NCI-H2081 treated with DMSO at 0.1 percent for 48 hours (cell line): ENCODE results near the gene ZC3H7B.
"Not testable (repeated sequence)": the region's sequence is repeated elsewhere in the genome, so short reads cannot be mapped to it uniquely, and the experiment has no call there.

Experiments
- DNase-seq: peaks from one replicate; lab custom pipeline; 2025; lab: John Stamatoyannopoulos, UW

ZC3H7B gene

DNA sequence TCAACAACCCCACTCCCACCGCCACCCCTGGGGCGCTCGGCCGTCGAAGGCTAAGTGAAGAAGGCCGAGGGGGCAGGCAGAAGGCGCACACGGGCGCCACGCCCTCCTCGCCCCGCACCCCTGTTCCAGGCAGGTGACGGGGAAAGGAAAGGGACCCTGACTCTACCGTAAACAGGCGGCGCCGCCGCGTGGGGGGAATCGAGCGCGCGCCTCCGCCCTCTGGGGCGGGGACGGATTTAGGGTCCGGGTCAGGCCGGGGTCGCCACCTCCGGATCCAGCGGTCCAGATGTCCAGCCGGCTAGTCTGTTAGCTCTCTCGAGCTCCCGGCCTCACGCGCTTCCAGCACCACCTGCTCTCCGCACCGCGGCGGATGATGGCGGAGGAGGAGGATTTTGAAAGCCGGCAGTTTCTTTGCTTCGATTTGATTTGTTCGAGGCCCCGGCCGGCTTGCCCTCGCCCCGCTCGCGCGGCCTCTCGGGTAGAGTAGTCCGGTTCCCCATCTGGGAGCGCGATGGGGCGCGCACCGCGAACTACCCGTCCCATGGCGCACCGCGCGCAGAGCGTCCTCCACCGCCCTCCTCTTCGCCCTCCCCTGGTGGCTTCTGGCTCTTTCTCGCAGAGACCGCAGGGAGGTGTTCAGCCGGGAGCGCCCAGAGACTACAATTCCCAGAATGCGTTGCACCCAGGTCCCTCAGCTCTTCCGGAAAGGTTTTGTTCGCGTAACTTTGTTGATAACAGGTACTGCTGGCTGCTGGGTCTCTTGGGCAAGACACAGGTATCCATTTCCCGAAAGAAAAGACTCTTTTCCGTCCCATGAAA lies 15.3 kb upstream of the ZC3H7B start, which contains the start of gene RANGAP1:
Gene RANGAP1 (minus strand): TSS at position 368 of the 819 bp plus-strand sequence. CDS start 5,143 bp downstream, outside the sequence.
- peak; percentile 88 for DNase-seq

DNA sequence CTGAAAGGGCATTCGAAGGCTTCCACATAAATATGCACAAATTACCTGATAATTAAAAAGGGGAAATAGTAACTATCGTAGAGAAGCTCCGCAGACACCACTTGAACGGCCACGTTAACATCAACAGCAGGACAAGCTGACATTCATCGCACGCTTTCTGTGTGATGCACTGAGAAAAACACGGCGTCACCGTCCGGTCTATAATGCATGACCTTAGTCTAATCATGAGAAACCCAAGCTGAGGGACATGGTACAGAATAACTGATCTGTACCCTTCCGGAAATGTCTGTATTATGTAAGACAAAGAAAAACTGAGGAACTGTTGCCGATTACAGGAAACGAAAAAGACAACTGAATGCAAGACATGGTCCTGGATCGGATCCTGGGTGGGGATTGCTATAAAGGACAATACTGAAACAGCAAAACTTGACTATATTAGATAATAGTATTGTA lies 14.7 kb upstream of the ZC3H7B start:
- DNase-seq, result no peak

DNA sequence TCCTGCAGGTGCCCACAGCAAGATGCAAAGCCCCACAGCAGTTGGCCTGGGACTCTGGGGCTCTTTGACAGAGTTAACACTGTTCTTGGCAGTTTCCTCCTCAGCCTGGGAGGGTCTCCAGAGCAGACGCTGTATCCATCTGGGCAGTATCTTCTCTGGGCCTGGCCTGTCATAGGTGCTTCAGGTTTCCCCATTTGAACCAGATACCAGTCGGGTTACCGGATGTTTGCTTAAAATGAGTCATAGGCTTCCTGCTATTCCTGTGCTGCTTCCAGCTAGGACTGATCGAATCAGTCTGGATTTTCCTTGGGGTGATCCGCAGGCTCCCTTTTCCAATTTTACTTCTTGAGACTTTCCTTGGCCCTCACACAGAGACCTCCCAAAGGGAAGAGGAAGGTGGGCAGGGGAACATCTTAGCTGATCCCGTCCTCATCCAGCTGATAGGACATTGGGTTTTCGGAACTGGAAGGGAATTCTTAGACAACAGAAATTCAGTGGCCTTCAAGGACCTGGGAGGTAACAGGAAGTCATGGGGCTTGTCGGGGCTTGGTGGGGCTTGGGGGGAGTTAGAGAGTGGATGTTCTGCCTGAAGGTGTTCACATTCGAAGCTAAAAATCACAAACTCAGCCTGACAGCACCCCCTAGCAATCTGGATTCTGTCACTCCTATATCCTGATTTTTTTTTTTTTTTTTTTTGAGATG lies 12.9 kb upstream of the ZC3H7B start:
- peak; percentile 2 for DNase-seq

DNA sequence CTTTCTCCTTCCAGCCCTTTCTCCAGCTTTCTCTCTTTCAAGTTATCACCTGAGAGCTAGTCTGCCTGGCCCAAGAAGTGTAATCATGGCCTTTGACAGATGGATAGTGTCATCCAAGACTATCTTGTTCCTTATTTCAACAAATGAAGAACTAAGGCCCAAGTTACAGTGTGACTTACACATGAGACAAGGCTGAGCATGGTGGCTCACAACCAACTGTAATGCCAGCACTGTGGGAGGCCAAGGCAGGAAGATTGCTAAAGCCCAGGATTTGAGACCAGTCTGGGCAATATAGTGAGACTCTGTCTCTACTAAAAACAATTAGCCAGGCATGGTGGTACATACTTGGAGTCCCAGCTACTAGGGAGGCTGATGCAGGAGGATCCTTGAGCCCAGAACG lies 11.7 kb upstream of the ZC3H7B start:
- DNase-seq, result no peak

DNA sequence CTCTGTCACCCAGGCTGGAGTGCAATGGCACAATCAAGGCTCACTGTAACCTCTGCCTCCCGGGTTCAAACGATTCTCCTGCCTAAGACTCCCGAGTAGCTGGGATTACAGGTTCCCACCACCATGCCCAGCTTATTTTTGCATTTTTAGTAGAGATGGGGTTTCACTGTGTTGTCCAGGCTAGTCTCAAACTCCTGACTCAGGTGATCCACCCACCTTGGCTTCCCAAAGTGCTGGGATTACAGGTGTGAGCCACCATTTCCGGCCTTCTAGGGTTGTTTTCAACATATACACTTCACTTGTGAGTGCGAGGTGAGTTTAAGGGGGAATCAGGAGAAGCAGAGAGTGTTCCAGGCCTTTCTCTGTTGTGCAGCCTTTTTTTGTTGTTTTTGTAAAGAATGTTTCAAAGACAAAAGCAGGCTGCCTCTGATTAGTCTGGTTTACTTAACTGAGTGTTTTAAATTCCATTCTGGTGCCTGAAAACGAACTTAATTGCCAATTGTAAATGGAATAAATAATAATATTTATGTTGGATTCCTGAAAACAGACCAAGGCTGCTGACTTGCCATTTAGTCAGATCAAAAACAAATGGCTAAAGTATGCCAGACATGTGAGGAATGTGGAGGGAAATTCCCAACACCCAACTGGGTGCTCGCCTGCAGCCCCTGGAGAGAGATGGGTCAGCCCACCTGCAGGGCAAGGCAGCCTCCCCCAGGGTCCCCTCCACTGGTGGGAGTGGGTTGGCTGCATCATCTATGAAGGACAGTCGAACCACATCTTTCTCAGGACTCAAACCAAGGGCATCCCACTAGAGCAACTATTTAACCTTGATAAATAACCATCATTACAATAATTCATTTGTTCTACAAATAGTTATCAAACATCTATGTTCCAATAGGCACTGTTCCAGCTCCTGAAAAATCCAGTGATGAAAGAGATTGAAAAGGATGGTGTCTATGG lies 10.8 kb upstream of the ZC3H7B start:
- no peak for DNase-seq

DNA sequence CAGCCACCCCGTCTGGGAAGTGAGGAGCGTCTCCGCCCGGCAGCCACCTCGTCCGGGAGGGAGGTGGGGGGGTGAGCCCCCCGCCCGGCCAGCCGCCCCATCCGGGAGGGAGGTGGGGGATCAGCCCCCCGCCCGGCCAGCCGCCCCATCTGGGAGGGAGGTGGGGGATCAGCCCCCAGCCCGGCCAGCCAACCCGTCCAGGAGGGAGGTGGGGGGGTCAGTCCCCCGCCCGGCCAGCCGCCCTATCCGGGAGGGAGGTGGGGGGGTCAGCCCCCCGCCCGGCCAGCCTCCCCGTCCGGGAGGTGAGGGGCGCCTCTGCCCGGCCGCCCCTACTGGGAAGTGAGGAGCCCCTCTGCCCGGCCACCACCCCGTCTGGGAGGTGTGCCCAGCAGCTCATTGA lies 6.5 kb upstream of the ZC3H7B start:
- not testable (repeated sequence) for DNase-seq

DNA sequence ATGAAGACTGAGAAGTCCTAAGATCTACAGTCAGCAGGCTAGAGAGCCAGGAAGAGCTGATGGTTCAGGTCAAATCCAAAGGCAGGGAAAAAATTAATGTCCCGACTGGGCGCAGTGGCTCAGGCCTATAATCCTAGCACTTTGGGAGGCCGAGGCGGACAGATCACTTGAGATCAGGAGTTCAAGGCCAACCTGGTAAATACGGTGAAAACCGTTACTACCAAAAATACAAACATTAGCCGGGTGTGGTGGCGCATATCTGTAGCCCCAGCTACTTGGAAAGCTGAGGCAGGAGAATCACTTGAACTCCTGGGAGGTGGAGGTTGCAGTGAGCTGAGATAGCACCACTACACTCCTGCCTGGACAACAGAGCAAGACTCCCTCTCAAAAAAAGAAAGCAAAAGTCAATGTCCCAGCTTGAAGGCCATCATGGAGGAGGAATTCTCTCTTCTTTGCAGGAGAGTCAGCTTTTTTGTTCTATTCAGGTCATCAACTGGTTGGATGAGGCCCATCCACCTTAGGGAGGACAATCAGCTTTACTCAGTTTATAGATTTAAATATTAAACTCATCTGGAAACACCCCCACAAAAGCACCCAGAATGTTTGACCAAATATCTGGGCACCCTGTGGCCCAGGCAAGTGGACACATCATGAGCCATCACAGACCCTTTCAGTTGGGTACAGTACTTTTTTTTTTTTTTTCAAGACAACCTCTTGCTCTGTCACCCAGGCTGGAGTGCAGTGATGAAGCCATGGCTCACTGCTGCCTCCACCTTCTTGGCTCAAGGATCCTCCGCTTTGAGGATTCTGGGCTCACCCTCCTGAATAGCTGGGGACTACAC lies 4.3 kb upstream of the ZC3H7B start:
- no peak for DNase-seq

DNA sequence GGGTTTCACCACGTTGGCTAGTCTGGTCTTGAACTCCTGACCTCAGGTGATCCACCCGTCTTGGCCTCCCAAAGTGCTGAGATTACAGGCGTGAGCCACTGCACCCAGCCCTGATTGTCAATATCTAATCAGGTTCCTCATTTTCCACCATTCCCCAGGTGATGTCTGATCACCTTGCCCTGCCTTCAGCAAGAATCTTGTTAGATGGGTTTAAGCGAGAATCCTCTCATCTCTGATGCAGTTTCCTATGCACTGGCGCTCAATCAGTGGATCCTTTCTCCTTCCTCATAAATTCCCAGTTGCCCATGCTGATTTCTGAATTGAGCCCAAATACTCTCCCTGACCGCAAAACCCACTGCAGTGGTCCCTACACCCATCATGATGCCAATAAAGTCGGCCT lies 664 bp upstream of the ZC3H7B start:
- DNase-seq, result no peak

DNA sequence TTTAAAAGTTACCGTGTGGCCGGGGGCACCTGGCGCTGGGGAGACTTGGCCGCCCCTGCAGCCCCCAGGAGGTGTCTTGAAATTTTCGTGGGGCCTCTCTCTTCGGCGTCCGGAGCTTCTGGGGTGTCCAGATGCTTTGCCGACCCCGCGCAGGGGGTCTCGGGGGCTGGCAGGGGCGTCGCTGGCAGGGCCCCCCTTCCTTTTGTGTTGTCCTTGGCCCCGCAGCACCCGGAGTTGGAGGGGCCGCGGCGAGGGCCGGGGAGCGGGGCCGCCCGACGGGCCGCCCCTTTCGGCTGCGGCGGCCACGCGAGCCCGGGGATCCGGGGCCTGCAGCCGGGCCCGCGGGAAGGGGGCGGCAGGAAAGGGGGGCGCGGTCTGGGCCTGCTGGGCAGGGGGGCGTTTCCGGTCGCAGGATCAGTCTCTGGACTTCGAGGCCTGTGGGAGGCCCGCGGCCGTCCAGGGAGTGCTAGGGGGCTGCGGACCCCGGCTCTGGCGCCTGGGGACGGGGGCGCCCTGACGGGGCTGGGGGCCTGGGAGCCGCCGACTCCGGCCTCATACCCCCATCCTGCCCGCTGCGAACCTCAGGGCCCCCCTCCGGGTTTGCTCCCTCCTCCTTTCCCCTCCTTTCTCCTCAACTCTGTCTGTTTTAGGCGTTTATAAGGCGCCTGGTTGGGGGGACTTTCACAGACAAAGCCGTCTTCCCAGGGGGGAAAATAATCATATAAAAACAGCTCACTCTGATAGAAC lies 869 bp downstream of the ZC3H7B start:
- DNase-seq, result no peak

DNA sequence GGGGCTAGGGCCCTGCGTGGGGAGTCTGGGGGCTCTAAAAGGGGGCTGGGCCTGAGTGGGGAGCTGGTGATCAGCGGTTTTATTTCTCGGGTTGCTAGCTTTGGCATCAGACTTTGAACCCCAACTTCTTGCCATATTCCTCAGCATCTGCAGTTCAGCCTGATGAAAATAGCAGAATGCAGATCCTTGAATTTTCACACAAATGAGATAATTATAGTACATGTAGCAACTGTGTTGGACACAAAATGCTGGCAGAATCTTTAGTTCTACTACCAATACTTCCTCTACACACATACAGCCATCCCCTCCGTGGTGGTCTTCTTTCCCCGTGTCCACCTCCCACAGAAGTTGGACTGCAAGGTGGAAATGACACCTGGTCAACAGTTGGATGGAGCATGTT lies 1.5 kb downstream of the ZC3H7B start:
- no peak for DNase-seq

DNA sequence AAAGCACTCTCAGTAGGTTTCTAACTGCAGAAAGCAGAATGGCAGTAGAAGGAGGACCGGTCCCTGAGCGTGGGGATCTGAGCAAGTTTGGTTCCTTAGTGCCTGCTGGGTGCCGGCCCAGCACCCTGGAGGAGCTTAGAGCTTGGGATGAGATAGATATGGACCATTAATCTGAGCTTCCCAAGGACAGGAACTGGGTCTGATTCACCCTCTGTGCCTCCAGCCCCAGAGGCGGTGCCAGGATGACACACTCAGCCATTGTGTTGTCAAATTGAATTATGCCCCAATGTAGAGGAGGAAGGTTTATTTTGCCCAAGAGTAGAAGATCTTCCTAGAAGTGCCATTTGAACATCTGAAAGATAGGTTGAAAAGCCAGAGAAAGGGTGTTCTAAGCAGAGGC lies 4.3 kb downstream of the ZC3H7B start:
- DNase-seq, result no peak

DNA sequence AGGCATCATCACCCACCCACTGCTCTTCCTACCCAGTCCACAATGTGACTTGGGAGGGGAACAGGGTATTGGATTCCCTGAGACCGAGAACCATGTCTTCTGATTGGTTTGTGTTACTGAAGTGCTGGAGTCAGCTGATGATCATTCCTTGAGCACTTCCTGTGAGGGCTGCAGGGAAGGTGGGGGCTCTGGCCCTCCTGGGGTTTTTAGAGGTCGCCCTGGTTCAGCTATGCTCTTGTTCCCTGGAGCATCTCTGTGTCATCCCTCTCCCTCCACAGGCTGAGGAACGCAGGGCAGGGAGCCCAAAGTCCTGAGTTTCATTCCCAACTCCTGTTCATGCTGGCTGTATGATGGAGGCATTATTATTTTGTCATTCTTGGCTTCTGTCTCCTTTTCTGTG lies 6.7 kb downstream of the ZC3H7B start:
- DNase-seq, result no peak

DNA sequence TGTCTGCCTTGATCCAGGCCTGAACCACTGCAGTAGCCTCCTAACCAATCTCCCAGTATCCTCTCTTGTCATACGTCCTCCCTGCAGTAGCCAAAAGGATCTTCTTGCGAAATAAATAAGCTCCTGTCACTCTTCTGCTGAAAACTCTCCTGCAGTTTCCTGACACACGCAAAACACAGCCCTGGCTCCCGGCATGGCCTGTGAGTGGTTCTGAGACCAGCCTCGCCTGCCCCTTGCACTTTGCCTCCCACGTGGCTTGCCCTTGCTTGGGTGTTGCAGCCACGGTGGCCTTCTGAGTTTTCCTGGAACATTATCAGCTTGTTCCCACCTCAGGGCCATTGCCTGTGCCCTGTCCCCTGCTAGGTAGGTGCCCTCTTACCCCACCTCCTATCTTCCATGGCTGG lies 7.2 kb downstream of the ZC3H7B start:
- DNase-seq, result no peak

DNA sequence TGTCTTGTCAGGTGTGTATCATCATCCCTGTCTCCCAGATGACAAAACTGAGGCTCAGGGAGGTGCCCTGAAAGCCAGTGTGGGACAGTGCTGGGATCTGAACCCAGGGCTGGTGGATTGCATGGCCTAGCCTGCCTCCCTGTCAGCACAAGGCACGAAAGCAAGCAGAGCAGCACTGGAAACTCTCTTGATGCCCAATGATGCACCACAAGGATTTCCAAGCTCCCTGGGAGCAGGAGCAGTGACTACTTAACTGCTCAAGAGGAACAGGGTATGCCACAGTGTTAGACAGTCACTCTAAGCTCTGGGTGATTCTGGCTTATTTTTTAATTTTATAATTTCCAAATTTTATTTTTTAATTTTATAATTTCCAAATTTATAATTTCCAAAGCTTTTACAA lies 9.0 kb downstream of the ZC3H7B start:
- DNase-seq, result no peak

DNA sequence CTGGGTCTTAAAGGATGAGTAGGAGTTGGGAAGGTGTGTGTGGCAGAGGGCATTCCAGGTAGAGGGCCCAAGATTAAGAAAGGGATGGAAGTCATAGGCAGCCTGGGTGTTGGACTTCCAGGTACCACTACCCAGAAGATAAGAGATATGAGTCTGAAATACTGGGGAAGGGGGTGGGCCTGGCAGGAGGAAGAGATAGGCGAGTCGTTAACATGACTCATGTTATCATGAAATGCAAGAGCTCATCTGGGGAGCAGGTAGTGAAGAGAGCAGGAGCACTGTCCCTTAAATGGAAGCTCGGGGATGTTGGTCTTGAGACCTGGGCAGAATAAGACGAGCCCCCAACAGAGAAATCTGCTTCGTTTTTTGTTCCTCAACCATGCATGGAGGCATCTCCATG lies 10.2 kb downstream of the ZC3H7B start:
- DNase-seq, result no peak

DNA sequence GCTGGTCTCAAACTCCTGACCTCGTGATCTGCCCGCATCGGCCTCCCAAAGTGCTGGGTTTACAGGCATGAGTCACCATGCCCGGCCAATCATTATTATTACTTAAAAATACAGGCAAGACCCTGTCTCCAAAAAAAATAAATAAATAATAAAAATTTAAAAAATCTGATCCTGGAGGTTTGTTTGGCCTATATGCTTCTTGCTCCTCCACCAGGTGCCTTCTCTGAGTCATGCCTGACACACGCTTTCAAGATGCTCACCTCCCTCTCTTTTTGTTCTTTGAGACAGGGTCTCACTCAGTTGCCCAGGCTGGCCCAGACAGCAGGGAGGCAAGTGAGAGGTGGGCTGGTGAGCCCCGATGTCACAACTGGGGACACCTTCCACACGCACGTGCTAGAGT lies 13.5 kb downstream of the ZC3H7B start:
- DNase-seq, result no peak

DNA sequence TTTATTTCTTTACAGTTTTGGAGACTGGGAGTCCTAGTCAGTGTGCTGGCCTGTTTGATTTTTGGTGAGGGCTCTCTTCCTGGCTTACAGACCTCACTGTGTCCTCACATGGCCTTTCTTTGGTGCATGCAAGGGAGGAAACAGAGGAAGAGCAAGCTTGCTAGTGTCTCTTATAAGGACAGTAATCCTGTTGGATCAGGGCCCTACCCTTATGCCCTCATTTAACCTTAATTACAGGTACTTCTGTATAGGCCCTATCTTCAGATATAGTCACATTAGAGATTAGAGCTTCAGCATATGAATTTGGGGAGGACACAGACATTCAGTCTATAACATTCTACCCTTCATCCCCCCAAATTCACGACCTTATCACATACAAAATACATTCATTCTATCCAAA lies 14.3 kb downstream of the ZC3H7B start:
- no peak for DNase-seq

DNA sequence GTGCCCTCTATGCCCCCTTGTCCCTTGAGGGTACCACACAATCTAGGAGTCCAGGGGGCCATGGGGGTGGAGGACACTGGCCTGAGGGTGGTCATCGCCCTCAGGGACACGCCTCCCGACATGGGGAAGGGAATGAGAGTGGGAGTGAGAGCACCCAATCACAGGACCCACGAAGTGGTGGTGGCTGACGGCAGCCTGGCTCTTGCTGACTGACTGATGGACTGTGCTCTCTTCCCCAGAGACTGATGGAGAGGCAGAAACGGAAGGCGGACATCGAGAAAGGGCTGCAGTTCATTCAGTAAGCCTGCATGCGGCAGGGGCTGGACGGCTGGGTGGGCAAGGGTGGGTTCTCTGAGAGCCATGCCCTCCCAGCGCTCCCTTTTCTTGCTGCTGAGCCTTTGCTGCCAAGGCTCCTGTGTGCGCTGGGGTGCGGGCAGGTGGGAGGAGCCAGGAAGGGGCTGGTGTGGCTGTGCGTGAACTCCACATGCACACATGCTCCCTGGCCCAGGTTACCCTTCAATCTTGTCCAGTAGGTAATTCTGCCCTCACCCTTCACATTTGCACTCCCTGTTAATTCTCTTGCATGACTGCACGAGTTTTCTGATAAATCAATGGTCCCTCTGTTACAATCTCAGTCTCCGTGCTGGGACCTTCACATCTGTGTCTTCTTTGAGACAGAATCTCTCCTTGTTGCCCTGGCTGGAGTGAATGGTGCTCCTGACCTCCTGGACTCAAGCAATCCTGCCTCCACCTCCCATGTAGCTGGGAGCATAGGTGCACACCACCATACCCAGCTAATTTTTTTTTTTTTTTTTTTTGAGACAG lies 19.3 kb downstream of the ZC3H7B start:
- no peak for DNase-seq

DNA sequence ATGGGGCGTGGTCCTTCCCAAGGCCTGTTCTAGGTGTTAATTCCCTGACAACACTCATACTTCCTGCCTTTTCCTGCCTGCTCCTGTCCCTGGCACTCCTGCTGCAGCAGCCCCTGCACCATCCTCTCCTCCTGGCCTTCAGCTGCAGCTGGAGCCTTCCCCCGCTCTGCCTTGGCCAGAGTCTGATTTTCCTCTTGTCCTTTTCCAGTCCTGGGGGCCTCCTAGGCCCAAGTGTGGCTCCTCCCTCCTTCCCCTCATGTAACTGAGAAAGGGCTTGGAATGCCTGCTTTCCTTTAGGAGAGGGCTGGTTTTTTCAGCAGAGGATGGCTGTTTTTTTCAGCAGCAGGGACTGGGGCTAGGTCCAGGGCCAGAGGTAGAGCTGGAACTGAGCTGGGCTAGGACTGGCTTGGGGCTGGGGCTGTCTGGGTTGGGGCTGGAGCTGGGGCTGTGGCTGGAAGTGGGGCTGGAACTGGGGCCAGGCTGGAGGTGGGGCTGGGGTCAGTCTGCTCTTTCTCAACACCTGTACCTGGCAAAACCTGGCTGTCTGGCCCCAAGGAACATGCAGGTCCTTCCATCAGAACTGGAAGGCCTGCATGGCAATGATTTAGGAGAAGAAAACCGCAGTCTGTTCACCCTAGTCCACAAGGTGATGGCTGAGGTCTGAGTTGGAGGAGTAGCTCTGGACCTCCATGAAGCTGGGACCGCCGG lies 23.6 kb downstream of the ZC3H7B start:
- DNase-seq, result no peak
